HG02840 (cell line): ENCODE data around the gene ATF4.
"Not testable (repeated sequence)": the region's sequence is repeated elsewhere in the genome, so short reads cannot be mapped to it uniquely, and the experiment has no call there.

Source experiments
- ATAC-seq: cut with Tn5 transposase; IDR thresholded peaks from one replicate; pipeline ENCODE4 v1.9.1; 2021; ENCODE audit warnings: mild to moderate bottlenecking, moderate library complexity, moderate number of reproducible peaks; ENCODE audit not compliant: unreplicated experiment, low FRiP score

Gene ATF4

DNA sequence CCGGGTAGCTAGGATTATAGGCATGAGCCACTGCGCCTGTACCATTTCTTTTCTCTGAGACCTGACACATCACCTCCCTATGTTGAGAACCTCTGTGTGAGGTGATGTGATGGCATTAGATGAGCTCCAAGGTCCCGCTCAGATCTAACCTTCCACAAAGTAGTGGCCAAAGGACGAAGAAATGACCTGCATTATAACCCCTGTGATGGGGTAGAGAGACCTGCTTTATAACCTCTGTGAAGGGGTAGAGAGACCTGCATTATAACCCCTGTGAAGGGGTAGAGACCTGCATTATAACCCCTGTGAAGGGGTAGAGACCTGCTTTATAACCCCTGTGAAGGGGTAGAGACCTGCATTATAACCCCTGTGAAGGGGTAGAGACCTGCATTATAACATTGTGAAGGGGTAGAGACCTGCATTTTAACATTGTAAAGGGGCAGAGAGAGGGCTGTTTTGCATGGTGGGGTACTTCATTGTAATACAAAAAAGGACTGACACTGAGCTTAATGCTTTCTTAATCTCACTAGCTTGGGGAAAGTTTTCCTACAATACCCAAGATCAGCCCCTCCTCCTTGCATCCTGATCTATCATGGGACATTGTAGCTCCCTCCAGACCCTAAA, 9.7 kb upstream of the ATF4 start:
- no peak for ATAC-seq

DNA sequence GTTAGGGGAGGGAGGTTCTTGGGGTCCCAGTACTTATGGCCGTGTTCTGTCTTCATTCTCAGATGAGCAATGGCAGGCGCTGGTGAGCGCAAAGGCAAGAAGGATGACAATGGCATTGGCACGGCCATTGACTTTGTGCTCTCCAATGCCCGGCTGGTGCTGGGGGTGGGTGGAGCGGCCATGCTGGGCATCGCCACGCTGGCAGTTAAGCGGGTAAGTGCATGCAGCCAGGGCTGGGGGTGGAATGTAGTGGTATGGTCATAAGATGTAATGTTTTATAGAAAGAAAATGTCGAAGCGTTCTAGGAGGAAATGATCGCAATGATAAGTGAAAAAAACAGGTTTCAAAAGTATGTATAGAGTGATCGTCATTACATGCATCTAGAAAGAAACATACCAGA, 9.1 kb upstream of the ATF4 start:
- no peak for ATAC-seq

DNA sequence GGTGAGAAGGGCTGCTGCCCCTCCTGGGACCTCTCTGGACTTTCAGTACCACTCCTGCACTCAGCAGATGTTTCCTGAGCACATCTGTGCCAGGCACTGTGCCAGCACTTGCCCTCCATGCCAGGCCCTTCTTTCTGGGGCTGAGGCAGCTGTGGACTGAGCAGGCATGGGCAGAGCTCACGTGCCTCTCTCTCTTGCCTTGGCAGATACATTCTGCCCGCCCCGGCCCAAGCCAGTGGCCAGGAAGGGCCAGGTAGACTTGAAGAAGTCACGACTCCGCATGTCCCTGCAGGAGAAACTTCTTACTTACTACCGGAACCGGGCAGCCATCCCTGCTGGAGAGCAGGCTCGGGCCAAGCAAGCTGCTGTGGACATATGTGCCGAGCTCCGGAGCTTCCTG, 8.3 kb upstream of the ATF4 start:
- ATAC-seq, result no peak

DNA sequence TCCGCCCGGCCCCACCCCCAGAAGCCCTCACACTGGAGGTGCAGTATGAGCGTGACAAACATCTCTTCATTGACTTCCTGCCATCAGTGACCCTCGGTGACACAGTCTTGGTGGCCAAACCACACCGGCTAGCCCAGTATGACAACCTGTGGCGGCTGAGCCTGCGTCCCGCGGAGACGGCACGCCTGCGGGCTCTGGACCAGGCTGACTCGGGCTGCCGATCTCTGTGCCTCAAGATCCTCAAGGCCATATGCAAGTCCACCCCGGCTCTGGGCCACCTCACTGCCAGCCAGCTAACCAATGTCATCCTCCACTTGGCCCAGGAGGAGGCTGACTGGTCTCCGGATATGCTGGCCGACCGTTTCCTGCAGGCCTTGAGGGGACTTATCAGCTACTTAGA, 6.6 kb upstream of the ATF4 start:
- ATAC-seq, result no peak

DNA sequence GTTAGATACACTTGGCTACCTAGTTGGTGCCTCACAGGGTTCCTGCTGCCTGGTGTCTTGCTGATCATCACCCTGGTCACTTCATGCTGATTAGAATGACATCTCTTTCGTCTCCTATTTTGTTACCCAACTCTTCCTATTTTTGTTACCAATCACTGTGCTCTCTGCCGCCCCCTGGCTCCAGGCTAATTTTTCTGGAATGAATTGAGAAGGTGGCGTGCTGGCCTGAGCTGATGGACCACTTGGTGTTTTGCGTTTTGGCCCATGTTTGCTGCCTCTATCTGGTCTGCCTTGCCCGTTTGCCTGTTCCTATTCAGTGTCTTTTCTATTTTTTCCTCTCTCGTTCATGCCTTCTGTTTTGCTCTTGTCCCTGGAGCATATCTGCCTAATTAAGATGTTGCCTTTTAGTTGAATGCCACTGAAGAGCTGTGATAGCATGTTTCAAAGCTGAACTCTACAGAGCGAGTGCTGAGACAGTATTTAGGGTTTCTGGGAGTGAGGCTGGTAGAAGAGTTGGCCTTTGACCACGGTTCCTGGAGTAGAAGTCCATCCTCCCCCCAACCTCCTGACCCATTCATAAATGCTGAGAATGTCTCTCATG, 5.9 kb upstream of the ATF4 start:
- ATAC-seq, result no peak

DNA sequence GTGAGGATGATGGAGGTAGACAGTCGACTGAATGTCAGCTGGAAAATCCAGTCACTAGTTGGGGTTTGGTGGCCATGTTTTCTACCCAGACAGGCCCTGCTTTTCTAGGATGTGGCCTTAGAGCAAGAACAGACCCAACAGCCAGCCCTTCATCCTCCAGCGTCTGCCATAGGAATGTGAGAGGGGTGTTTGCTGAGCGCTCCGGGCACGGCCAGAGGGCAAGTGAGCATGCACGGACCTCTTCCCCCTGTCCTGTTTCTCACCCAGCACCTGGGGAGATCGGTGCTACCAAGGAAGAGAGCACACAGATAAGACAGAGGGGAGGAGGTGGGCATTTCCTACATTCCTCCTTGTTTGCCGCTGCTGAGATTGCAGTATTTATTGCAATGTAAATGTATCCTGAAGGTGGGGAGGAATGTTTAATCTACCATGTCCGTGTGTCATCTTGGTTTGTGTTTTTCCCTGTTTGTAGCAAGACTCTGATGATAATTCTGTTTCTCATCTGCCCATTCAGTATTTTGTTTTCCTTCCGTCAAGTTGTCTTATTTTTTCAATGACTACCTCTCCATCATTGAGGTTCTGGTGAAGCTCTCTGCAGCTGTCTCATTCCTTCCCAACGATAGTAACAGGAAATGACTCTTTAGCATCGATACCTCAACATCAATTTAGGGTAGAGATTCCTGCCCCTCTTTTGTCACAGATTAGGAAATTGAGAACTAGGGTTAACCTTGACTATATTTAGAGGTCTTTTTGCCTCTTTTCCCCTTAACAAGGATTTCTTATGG, 4.9 kb upstream of the ATF4 start:
- ATAC-seq, result no peak

DNA sequence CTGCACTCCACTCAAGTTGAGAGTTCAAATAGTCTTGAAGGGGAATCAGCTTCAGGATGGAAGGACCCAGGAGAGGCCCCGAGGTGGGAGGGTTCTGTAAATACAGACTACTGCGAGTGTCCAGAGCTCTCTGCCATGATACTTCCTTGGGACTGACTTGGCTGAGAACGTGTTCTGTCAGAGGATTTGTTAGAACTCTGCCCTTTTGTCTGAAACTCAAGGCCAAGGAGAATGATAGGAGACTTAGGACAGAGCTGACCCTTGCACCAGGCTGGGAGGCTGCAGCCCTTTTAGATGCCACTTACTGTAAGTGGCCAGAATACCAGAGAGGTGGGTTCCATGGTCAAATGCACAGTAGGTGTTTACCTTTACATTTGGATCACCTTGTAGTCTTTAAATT, 2.9 kb upstream of the ATF4 start:
- ATAC-seq, result no peak

DNA sequence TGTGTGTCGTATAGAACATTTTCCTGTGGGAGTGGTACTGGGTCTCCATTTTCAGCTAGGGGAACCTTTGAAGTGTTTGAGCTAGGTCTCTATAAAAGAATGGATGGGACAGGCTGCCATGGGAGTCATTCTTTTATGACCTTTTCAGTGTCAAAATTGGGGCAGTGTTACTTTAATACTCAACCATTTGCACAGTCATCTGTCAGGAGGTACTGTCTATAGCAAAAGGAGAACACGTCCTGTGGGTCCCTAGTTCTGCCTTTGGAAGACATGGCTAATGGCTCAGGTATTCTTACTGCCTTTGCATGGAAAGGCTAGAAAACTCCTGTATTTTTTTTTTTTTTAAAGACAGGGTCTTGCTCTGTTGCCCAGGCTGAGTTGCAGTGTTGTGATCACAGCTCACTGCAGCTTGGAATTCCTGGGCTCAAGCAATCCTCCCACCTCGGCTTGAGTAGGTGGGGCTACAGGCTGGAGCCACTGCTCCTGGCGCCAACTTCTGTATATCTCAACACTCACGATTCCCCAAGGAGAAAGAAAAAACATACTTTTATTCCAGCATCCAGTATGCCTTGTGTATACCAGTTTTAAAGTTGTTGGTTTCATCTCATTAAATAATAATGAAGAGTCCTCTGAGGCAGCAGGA, 2.1 kb upstream of the ATF4 start:
- ATAC-seq, result no peak

DNA sequence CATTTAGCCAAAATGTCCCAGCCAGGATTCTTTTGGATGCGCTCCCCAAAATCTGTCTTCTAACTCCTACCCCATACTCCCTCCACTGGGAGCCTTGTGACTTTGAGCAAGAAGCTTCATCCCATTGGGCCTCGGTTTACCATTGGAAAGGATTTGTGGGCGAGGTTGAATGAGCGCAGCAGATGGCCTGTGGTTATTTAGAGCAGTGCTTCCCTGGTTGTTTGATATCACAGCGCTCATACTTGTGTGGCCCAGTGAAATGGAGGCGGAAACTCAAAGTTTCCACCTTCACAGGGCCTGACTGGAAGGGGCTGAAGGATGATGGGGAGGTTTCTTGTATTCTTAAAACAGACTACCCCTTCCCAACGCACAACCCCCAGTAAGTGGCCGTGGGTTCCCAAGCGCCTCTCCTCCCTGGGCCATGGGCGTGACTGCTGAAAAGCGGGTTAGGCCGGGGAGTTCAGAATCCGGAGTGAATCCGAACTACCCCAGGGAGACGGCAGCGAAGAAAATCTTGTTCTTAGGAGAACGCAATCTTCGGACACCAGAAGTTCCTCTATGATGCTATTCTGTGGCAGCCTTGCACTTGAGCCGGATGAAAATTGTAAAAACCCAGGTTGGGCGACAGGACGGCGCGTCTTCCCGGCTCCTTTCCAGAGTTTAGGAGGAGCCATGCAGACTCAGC, 1.2 kb upstream of the ATF4 start:
- ATAC-seq, result no peak

DNA sequence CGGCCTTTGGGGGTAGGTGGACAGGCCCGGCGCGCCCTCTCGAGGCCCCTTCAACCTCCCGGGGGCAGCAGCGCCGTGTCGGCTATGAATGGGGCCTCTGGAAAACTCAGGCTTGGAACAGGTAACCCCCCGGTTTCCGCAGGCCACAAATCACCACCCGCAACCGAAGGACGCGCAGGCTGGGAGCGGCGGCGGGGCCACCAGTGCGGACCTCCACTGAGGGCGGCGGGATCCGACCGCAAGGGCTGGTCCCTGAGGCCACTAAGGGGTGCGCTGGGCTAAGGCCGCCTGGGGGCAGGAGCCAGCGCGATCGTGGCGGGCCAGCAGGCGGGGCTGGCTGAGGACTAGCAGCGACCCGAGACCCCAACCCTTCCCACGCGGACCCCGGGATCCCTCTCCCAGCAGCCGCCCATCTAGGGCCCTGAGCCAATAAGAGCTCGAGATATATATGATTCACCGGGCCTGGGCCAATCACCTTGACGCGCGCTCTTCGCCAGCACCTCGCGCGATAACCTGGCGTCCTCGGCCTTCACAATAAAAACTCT, 609 bp upstream of the ATF4 start:
- peak; percentile 73 for ATAC-seq

DNA sequence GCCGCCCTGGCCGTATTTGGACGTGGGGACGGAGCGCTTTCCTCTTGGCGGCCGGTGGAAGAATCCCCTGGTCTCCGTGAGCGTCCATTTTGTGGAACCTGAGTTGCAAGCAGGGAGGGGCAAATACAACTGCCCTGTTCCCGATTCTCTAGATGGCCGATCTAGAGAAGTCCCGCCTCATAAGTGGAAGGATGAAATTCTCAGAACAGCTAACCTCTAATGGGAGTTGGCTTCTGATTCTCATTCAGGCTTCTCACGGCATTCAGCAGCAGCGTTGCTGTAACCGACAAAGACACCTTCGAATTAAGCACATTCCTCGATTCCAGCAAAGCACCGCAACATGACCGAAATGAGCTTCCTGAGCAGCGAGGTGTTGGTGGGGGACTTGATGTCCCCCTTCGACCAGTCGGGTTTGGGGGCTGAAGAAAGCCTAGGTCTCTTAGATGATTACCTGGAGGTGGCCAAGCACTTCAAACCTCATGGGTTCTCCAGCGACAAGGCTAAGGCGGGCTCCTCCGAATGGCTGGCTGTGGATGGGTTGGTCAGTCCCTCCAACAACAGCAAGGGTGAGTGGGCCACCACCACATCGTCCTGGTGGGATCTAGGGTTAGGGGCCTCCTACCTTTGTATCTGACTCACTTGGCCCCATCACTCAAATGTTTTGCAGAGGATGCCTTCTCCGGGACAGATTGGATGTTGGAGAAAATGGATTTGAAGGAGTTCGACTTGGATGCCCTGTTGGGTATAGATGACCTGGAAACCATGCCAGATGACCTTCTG, 934 bp downstream of the ATF4 start:
- ATAC-seq, result not testable (repeated sequence)

DNA sequence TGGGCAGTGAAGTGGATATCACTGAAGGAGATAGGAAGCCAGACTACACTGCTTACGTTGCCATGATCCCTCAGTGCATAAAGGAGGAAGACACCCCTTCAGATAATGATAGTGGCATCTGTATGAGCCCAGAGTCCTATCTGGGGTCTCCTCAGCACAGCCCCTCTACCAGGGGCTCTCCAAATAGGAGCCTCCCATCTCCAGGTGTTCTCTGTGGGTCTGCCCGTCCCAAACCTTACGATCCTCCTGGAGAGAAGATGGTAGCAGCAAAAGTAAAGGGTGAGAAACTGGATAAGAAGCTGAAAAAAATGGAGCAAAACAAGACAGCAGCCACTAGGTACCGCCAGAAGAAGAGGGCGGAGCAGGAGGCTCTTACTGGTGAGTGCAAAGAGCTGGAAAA, 1.7 kb downstream of the ATF4 start:
- ATAC-seq, result not testable (repeated sequence)

DNA sequence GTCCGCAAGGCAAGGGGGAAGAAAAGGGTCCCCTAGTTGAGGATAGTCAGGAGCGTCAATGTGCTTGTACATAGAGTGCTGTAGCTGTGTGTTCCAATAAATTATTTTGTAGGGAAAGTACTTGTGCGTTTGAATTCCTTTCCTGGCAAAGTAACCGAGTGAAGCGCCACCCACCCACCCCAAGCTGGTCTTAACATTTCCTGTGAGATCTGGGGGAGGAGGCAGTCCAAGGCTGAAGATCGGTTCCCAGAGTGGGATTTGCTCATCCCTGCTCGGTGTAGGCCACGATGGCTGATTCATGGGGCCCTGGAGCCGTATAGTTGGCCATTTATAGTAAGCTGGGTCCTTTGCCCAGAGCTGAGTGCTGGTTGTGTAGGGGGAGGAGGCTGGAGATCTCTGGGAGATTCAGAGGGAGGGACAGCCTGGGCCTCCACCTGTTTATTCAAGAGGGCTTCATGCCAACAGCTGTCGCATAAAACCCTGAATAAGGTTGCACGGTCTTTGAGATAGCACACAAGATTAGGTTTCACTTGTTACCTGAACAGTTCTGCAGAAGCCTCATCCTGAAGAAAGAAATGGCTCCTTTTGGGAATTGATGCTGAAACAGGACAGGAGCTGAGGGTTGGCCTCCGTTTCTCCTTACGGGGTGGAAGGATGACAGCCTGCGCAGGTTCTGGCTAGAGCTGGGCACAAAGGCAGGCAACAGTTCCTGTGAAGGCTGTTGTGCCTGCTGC, 2.4 kb downstream of the ATF4 start:
- ATAC-seq, result no peak

DNA sequence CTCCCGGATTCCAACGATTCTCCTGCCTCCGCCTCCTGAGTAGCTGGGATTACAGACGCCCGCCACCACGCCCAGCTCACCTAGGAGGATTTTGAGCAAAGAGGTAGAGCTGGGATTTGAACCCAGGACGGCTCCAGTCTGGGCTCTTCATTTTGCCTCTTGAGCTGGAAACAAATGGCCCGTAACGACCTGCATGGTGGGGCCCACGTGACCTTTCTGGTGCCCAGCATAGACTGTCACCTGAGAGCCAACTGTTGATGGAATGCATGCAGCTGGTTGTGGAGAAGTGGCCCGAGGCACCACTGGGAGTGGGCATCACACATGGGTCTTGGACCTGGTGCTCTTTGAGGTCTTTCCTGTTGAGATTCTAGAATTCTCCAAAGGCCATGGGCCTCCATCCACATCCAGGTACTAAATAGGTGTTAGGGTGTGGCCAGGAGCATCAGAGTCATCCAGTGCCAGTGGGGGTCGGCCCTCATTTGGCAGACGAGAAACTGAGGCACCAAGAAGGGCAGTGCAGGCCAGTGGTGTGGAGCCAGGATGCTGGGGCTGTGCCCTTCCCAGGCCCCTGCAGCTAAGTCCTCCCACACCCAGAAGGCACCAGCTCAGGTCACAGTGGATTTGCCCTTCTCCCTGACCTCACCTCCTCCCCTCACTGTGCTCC, 3.9 kb downstream of the ATF4 start:
- ATAC-seq, result no peak

DNA sequence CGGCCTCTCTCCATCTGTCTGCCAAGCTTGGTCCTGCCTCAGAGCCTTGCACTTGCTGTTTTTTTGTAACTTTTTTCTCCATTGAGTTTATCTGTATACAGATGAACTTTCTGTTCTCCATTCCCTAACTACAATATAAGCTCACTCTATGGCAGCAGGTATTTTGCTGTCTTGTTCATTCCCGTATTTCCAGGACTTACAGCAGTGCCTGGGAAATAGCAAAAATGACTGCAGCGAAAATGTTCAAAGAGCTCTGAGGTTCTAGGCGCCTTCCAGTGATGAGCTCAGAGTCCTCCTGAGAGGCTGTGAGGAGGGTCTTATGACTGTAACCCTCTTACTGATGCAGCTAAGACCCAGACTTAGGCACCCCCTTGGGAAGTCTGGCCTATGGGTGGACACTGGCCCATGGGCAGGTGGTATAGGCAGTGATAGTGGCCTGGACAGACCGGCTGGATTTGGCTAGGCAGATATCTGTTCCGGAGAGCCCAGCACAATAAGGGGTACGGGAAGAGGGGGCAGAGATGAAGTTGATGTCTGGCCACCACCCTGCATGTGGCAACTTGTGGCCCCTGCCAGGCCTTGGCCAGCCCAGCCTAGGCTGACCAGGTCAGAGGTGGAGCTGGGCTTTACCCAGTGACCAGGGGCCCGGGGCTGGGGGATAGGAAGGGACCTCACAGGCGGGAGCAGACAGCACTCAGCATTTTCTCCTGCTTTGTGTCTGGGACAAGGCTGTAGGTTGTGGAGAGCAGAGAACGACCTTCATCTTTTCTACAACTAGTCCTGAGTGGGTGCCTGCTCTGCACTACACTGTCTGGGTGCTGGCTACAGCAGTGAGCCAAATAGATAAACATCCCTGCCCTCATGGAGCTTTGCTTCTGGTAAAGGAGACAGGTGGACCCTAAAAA, 4.6 kb downstream of the ATF4 start:
- ATAC-seq, result no peak

DNA sequence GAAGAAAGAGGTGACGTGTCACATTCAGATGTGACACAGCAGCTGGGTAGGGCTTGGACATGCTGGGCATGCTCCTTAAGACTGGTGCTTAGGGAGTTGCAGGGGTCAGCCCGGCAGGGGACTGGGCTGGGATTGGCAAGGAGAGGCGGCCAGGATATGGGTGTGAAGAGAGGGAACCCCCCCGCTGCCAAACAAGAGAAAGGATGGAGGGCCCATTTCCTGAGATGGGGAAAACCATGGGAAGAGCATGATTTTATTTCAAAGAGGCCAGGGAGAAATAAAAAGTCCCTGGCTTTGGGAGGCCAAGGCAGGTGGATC, 5.3 kb downstream of the ATF4 start:
- ATAC-seq, result no peak

DNA sequence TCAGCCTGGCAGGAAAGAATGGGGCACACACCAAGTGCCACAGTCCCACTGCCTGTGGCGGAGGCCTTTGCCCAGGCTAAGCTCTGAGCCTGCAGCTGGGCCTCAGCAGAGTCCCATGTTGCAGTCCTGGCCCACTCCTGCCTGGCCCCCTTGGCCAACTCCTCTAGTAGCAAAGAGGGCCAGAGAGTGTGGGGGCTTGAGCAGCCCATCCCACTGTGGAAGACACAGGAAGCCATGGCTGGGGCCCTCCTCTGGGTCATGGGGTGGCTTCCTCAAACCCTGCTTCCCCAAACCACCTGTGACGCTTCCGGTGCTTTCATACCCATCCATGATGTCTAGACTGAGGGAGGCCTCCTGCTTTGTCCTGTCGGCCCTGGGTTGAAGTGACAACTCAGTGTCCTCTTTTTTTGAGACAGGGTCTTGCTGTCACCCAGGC, 6.4 kb downstream of the ATF4 start:
- ATAC-seq, result no peak

DNA sequence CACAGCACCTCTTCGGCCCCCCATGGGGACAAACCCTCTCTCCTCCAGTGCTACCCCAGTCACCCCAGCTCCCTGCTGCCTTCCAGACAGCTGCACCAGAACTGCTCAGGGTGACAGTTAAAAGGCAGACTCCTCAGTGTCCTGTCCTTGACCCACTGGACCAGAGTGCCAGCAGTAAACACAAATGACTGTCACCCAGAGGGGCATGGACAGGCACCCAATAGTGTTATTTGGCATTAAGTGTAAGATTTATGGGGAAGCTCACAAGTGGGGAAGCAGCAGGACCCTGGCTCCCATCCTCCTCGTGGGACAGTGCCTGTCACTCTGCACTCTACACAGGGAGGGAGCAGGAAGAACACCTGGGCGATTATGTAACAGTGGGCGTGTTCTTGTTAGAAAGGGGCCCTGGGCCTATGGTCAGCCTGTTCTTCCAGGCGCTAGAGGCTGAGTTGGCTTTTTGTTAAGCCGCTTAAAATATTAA, 7.2 kb downstream of the ATF4 start:
- no peak for ATAC-seq
